Measurements from ENCODE around the gene UNK. TPM values are rescaled to one million over a fixed set of nuclear protein-coding genes. Genes with fewer than 3 reads are reported as not detected.

The UNK gene
- total RNA-seq, 2 experiments from 2014 or later, result 24.5 to 33.7 TPM

DNA sequence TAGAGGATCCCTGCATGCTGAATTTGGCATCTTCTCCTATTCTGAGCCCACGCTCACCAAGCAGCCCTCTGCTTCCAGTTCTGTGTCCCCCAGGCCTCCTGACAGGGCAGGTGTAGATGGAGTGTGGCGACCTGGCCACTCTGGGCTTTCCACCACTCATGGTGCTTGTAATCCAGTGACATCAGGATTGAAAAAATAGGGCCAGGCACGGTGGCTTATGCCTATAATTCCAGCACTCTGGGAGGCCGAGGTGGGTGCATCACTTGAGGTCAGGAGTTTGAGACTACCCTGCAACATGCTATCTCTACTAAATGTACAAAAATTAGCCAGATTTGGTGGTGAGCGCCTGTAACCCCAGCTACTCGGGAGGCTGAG lies 29.4 kb downstream of the UNK start:
- intact Hi-C loops (cut with DNase I, micrococcal nuclease), result no loop called here
- no peak for DNase-seq

DNA sequence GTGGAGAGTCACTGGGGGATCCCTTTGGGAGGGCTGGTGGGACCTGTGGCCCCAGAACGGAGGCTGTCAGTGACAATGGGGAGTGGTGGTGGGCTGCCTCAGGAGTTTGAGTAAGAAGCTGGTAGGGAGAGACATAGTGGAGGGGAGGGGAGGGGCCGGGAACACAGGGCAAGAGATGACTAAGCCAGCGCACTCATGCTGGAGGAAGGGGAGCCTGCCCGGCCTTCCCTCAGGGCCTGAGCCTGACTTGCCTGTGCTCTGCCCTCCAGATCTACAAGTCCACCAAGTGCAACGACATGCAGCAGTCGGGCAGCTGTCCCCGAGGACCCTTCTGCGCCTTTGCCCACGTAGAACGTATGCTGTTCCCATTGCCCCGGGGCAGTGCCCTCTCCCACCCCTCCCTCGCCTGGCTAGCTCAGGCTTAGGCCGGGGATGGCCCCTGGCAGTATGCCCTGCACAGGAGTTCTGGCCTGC lies 30.3 kb downstream of the UNK start:
- POLR2A ChIA-PET, result interaction anchor here (0.8 kb wide), 1 partner anchor 14 kb away, joined by 5 read pairs; no protein-coding TSS in a partner anchor
- ATAC-seq (no peak), DNase-seq (no peak)
- H3K27ac Mint-ChIP-seq, result no peak overlapping the region
- intact Hi-C loops (cut with DNase I, micrococcal nuclease), result no loop called here
- H3K4me1 Mint-ChIP-seq, result no peaks in the 10 kb centered on the region
- no peaks in the 10 kb centered on the region for H3K27me3 Mint-ChIP-seq
- peaks cover 22% of the 10 kb centered on the region for H3K36me3 Mint-ChIP-seq (ENCODE audit: low read depth)
- no peak overlapping the region for H3K4me3 Mint-ChIP-seq
- CTCF ChIA-PET, result interaction anchor here (3.5 kb wide), 1 partner anchor 13 kb away, joined by 11 read pairs; no protein-coding TSS in a partner anchor
- no peaks in the 10 kb centered on the region for H3K9me3 Mint-ChIP-seq (ENCODE audit: low read depth)

More for the DNA sequence above, 29.4 kb downstream of the UNK start:
- Mint-ChIP-seq H3K36me3 (ENCODE audit: low read depth) (peaks cover 18% of the 10 kb centered on the region), H3K4me3 (no peak overlapping the region), H3K4me1 (no peaks in the 10 kb centered on the region), H3K27me3 (no peaks in the 10 kb centered on the region), H3K27ac (no peak overlapping the region), H3K9me3 (ENCODE audit: low read depth) (no peaks in the 10 kb centered on the region)
- ChIA-PET POLR2A (no interaction called here), CTCF (interaction anchor here (1.7 kb wide), 1 partner anchor 13 kb away, joined by 5 read pairs; no protein-coding TSS in a partner anchor)
- no peak for ATAC-seq

GRCh38 chr17:75815399-75815798 lies 30.8 kb downstream of the UNK start:
- H3K4me3 Mint-ChIP-seq, result no peak overlapping the region
- H3K27me3 Mint-ChIP-seq, result no peaks in the 10 kb centered on the region
- no peaks in the 10 kb centered on the region for H3K9me3 Mint-ChIP-seq (ENCODE audit: low read depth)
- POLR2A ChIA-PET, result interaction anchor here (0.8 kb wide), 1 partner anchor 14 kb away, joined by 5 read pairs; no protein-coding TSS in a partner anchor
- H3K27ac Mint-ChIP-seq, result no peak overlapping the region
- CTCF ChIA-PET, result interaction anchor here (0.7 to 3.5 kb wide), 2 partner anchors 10 to 12 kb away, joined by 5 to 11 read pairs; no protein-coding TSS in a partner anchor
- ATAC-seq (no peak), DNase-seq (no peak)
- intact Hi-C loops (cut with DNase I, micrococcal nuclease), result no loop called here
- H3K4me1 Mint-ChIP-seq, result no peaks in the 10 kb centered on the region
- H3K36me3 Mint-ChIP-seq (ENCODE audit: low read depth), result peaks cover 22% of the 10 kb centered on the region

DNA sequence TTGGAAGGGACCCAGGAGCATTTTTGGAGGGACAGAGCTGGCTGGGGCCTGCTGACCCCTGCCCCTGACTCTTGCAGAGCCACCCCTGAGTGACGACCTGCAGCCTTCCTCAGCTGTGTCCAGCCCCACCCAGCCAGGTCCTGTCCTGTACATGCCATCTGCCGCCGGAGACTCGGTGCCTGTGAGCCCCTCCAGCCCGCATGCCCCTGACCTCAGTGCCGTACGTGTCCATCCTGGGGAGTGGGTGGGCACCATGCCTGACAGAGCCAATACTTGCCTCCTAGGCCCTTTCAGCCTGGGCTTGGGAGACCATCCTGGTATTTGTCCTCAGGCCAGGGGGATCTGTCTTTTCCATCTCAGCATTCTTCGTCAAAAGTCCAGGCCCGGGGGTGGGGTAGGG lies 32.1 kb downstream of the UNK start:
- intact Hi-C loops (cut with DNase I, micrococcal nuclease), result no loop called here
- ChIA-PET POLR2A (no interaction called here), CTCF (interaction anchor here (1.2 to 3.5 kb wide), 2 partner anchors 11 to 31 kb away, joined by 3 to 11 read pairs; no protein-coding TSS in a partner anchor)
- H3K9me3 Mint-ChIP-seq (ENCODE audit: low read depth), result no peaks in the 10 kb centered on the region
- no peak overlapping the region for H3K27ac Mint-ChIP-seq
- H3K4me1 Mint-ChIP-seq, result peaks cover 6% of the 10 kb centered on the region
- DNase-seq (no peak), ATAC-seq (no peak)
- H3K4me3 Mint-ChIP-seq, result no peak overlapping the region
- peaks cover 28% of the 10 kb centered on the region for H3K36me3 Mint-ChIP-seq (ENCODE audit: low read depth)
- H3K27me3 Mint-ChIP-seq, result no peaks in the 10 kb centered on the region

DNA sequence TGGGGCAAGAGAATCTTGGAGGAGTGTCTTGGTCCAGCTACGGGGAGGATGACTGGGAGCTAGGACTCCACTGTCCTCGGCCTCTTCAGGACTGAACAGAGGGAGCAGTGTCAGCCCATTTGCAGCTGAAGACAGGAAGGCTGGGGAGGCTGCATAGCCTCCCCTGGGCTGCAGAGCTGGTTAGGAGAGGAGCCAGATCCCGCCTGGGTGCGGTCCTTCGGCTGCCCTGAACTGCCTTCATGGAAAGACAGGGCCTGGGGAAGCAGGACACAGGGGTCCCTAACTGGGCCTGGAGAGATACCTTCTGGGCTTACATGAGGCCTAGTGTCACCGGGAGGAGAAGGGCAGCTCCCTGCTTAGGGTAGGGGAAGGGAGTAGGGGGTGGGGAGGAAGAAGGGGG lies 33.0 kb downstream of the UNK start:
- H3K36me3 Mint-ChIP-seq (ENCODE audit: low read depth), result peaks cover 26% of the 10 kb centered on the region
- intact Hi-C loops (cut with DNase I, micrococcal nuclease), result no loop called here
- no peak for ATAC-seq
- CTCF ChIA-PET, result interaction anchor here (1.2 to 3.5 kb wide), 2 partner anchors 10 to 30 kb away, joined by 3 to 11 read pairs; no protein-coding TSS in a partner anchor
- DNase-seq, result no peak
- H3K4me3 Mint-ChIP-seq, result no peak overlapping the region
- H3K4me1 Mint-ChIP-seq, result peaks cover 15% of the 10 kb centered on the region
- no peaks in the 10 kb centered on the region for H3K9me3 Mint-ChIP-seq (ENCODE audit: low read depth)
- POLR2A ChIA-PET, result no interaction called here
- no peaks in the 10 kb centered on the region for H3K27me3 Mint-ChIP-seq
- H3K27ac Mint-ChIP-seq, result no peak overlapping the region

- Mint-ChIP-seq H3K4me1 (peaks cover 15% of the 10 kb centered on the region), H3K36me3 (ENCODE audit: low read depth) (peaks cover 26% of the 10 kb centered on the region), H3K27me3 (no peaks in the 10 kb centered on the region), H3K27ac (no peak overlapping the region), H3K9me3 (ENCODE audit: low read depth) (no peaks in the 10 kb centered on the region), H3K4me3 (no peak overlapping the region)
- CTCF ChIA-PET, result interaction anchor here (3.5 kb wide), 1 partner anchor 9 kb away, joined by 11 read pairs; no protein-coding TSS in a partner anchor
- ATAC-seq (no peak), DNase-seq (no peak)
- intact Hi-C loops (cut with DNase I, micrococcal nuclease), result no loop called here
- POLR2A ChIA-PET, result interaction anchor here (1.6 kb wide), 1 partner anchor 9 kb away, joined by 4 read pairs; no protein-coding TSS in a partner anchor
These were observed 33.8 kb downstream of the UNK start for GRCh38 chr17:75818326-75818885.

- H3K4me3 Mint-ChIP-seq, result no peak overlapping the region
- H3K27ac Mint-ChIP-seq, result no peak overlapping the region
- ChIA-PET POLR2A (interaction anchor here (1.6 kb wide), 1 partner anchor 8 kb away, joined by 4 read pairs; no protein-coding TSS in a partner anchor), CTCF (interaction anchor here (1.0 kb wide), 1 partner anchor 9 kb away, joined by 5 read pairs; no protein-coding TSS in a partner anchor)
- ATAC-seq, result no peak
- no peak for DNase-seq
- H3K27me3 Mint-ChIP-seq, result no peaks in the 10 kb centered on the region
- H3K36me3 Mint-ChIP-seq (ENCODE audit: low read depth), result peaks cover 23% of the 10 kb centered on the region
- H3K4me1 Mint-ChIP-seq, result peaks cover 15% of the 10 kb centered on the region
- H3K9me3 Mint-ChIP-seq (ENCODE audit: low read depth), result no peaks in the 10 kb centered on the region
- intact Hi-C loops (cut with DNase I, micrococcal nuclease), result no loop called here
These were observed 34.5 kb downstream of the UNK start for GRCh38 chr17:75819116-75819515.

GRCh38 chr17:75819678-75820077 lies 35.1 kb downstream of the UNK start:
- no peak overlapping the region for H3K4me3 Mint-ChIP-seq
- H3K9me3 Mint-ChIP-seq (ENCODE audit: low read depth), result no peaks in the 10 kb centered on the region
- ChIA-PET CTCF (interaction anchor here (1.0 to 1.6 kb wide), 2 partner anchors 9 to 10 kb away, joined by 4 to 5 read pairs; no protein-coding TSS in a partner anchor), POLR2A (no interaction called here)
- H3K27me3 Mint-ChIP-seq, result no peaks in the 10 kb centered on the region
- H3K4me1 Mint-ChIP-seq, result peaks cover 15% of the 10 kb centered on the region
- intact Hi-C loops (cut with DNase I, micrococcal nuclease), result no loop called here
- no peak for DNase-seq
- no peak overlapping the region for H3K27ac Mint-ChIP-seq
- no peak for ATAC-seq
- H3K36me3 Mint-ChIP-seq (ENCODE audit: low read depth), result peaks cover 19% of the 10 kb centered on the region

DNA sequence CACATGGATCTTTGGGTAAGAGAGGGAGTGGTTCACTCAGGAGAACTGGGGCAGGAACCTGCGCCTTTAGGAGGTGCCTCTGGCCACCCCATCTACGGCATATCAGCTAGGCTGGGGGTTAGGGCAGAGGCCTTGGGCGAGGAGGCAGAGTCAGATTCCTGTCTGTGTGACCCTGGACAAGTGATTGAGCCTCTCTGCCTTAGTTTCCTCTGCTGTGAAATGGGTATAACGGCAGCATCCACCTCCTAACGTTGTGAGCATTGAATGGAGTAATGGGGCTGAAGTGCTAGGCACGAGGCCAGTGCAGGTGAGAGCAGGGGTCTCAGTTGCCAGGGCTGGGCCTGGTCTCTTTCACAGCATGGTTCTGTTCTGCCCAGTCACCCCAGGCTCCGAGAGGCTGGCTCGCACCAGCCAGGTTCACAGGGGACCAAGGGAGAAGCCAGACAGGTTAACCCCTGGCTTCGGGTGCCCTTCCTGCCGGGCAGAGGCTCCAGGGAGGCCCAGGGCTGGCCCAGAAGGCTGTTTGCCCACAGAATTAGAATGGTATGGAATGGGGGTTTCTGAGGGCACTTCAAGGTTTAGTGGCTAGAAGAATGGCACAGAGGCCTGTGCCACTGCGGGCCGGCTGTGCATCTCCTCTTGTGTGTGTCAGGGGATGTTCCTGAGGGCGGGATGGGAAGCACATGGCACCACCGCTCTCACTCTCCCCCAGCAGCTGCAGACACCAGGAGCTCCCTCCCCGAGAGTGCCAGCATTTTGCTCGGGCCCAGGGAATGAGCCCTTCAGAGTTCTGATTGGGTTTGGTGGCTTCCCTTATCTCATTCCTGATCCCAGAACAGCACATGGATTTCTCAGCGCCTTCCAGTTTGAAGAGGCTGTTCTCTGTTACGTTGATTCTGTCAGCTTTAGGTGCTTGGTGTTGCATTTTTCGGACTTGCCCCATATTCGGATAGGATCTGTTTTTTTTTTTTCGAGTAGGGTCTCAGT lies 35.8 kb downstream of the UNK start:
- DNase-seq (no peak), ATAC-seq (no peak)
- no peaks in the 10 kb centered on the region for H3K27me3 Mint-ChIP-seq
- H3K4me1 Mint-ChIP-seq, result peaks cover 15% of the 10 kb centered on the region
- intact Hi-C loops (cut with DNase I, micrococcal nuclease), result no loop called here
- H3K27ac Mint-ChIP-seq, result peak overlapping the region; percentile 45
- ChIA-PET CTCF (interaction anchor here (0.5 to 1.6 kb wide), 2 partner anchors 9 to 73 kb away, joined by 4 to 5 read pairs; no protein-coding TSS in a partner anchor), POLR2A (no interaction called here)
- H3K36me3 Mint-ChIP-seq (ENCODE audit: low read depth), result peaks cover 18% of the 10 kb centered on the region
- no peak overlapping the region for H3K4me3 Mint-ChIP-seq
- no peaks in the 10 kb centered on the region for H3K9me3 Mint-ChIP-seq (ENCODE audit: low read depth)

DNA sequence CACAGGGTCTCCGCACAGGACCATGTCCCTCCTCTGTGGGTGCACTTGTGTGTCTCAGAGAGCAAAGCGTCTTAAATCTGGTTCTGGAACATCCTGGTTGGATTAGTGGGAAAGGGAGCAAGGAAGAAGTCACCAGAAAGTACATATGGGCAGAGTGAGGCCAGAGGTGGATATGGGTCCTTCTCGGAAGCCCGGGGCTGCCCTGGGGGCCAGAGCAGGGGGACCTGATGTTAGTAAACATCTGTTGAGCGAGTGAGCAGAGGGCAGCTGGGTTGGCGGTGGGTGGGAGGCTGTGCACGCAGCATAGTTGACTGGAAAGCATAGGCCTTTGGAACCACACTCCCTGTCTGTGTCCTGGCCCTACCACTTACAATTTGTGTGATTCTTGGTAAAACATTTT lies 36.9 kb downstream of the UNK start:
- ChIA-PET CTCF (interaction anchor here (0.6 to 1.5 kb wide), 4 partner anchors 9 to 68 kb away, joined by 3 to 4 read pairs (median 3); partner anchors contain the start of gene GALK1), POLR2A (interaction anchor here (0.6 to 1.1 kb wide), 2 partner anchors 26 to 711 kb away, joined by 3 to 5 read pairs; no protein-coding TSS in a partner anchor)

More for the DNA sequence above, 36.9 kb downstream of the UNK start:
- Mint-ChIP-seq H3K36me3 (ENCODE audit: low read depth) (peaks cover 18% of the 10 kb centered on the region), H3K4me1 (peaks cover 15% of the 10 kb centered on the region), H3K9me3 (ENCODE audit: low read depth) (no peaks in the 10 kb centered on the region), H3K27me3 (no peaks in the 10 kb centered on the region), H3K4me3 (no peak overlapping the region), H3K27ac (peak overlapping the region; percentile 45)
- DNase-seq (no peak), ATAC-seq (no peak)
- intact Hi-C loops (cut with DNase I, micrococcal nuclease), result no loop called here

All from activated CD4-positive, alpha-beta T cell treated with anti-CD3 and anti-CD28 coated beads for 36 hours (primary cell).